AG04450 (cell line): ENCODE results near the gene FADD. TPM values are rescaled to one million over a fixed set of nuclear protein-coding genes. Genes with fewer than 3 reads are reported as not detected.

Experiments
- CTCF ChIA-PET: fragments of 300-600, 350-600 bp; formaldehyde crosslinking; extraction: SDS; loops from one replicate; lab custom pipeline; 2022; ENCODE audit warnings: antibody characterized with exemption, inconsistent platforms; lab: Charles Lee
- POLR2A ChIA-PET: fragments of 350-600 bp; formaldehyde crosslinking; extraction: SDS; loops from one replicate; lab custom pipeline; 2021; ENCODE audit warnings: antibody characterized with exemption, inconsistent platforms; lab: Yijun Ruan, JAX
- DNase-seq: peaks from one replicate; pipeline ENCODE4 v3.0.0-alpha.2; 2011; ENCODE audit warnings: low read depth, low spot score
- H3K27ac ChIP-seq: one replicate; pipeline ENCODE4 v1.5.1; 2012; ENCODE audit warnings: low read depth, low read length, control low read depth
- H3K27me3 ChIP-seq: one replicate; pipeline ENCODE4 v1.6.0; 2012; ENCODE audit warnings: low read length; ENCODE audit not compliant: control insufficient read depth, insufficient read depth
- H3K4me3 ChIP-seq: 2 replicates; pipeline ENCODE4 v1.5.1; 2011; ENCODE audit warnings: mild to moderate bottlenecking, low read depth, low read length, control low read depth
- H3K9me3 ChIP-seq: 2 replicates; pipeline ENCODE4 v1.5.1; 2012; ENCODE audit warnings: low read length; ENCODE audit not compliant: control insufficient read depth, insufficient read depth
- CTCF ChIP-seq: IDR thresholded peaks from 2 replicates; pipeline ENCODE4 v1.5.1; 2011; ENCODE audit warnings: low read depth, low read length, control low read depth, inconsistent platforms
- polyA plus RNA-seq: library from polyadenylated mRNA; depleted of rRNA; stranded (reverse); fragments of >200 nt; gene quantifications from 2 replicates; pipeline ENCODE4 v1.2.3, GENCODE V29; 2011

The FADD gene
- polyA plus RNA-seq, 1 experiment: 29.3 TPM

- ChIA-PET POLR2A (interaction anchor here (0.6 kb wide), 1 partner anchor 17 kb away, joined by 4 read pairs; no protein-coding TSS in a partner anchor), CTCF (no interaction called here)
- H3K27me3 ChIP-seq: peaks cover 4% of the 10 kb centered on the region
- DNase-seq: no peak
- H3K27ac ChIP-seq: no peak overlapping the region
- TF ChIP-seq CTCF: no peak
- no peak overlapping the region for H3K4me3 ChIP-seq
- H3K9me3 ChIP-seq: no peaks in the 10 kb centered on the region; the same call in 1 of the 2 replicates
Observed at GRCh38 chr11:70167120-70167519, 36.0 kb upstream of the FADD start.

DNA sequence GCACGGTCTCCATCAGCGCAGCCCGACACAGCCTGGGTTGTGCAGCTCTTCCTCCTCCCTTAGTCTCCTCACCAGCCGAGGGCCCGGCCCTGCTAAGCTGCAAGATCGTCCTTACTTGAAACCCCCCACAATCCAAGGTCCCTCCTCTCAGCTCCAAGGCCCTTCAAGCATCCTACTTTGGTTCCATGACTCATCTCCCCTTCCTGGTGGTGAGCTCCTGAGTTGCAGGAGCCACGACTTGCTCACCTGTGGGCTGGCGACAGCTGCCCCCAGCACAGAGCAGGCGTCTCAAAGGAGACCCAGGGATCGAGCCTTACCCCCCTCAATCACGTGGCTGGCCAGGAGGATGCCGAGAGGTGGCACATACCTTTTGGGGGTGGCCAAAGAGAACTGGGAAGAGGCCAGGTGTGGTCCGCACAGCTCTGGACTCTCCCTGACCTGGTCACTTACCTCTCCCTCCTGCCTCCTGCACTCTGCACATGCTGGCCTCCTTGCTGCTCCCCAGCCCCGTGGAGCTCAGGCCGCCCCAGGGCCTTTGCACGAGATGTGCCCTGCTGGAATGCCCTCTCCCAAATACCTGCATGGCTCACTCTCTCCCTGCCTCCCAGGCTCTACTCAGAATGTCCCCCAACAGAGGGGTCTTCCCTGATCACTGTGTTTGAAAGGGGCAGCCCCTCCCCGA, 35.2 kb upstream of the FADD start:
- no peak overlapping the region for H3K4me3 ChIP-seq
- TF ChIP-seq CTCF: no peak
- peaks cover 4% of the 10 kb centered on the region for H3K27me3 ChIP-seq
- no peak overlapping the region for H3K27ac ChIP-seq
- ChIA-PET POLR2A (interaction anchor here (0.6 kb wide), 1 partner anchor 18 kb away, joined by 4 read pairs; no protein-coding TSS in a partner anchor), CTCF (no interaction called here)
- no peak for DNase-seq
- no peaks in the 10 kb centered on the region; the same call in 1 of the 2 replicates for H3K9me3 ChIP-seq

DNA sequence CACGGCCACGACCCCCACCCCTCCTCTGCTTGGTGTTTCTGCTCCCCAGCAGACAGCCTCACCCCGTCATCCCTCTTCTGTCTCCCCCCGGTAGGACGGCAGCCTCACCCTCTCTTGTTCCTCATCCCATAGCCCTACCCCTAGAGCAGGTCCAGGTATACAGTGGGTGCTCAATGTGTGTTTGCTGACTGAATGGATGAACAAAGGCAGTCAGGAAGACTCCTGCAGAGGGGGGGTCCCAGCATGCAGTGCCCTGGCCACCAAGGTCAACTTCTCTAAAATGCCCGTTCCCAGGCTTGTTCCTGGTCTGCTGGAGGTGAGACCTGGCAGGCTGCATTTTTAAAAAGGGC, 34.7 kb upstream of the FADD start:
- H3K27me3 ChIP-seq: peaks cover 4% of the 10 kb centered on the region

GRCh38 chr11:70169127-70169526, 34.0 kb upstream of the FADD start:
- POLR2A ChIA-PET: no interaction called here
- TF ChIP-seq CTCF: no peak
- no peak for DNase-seq
- CTCF ChIA-PET: no interaction called here
- Histone ChIP-seq H3K27me3 (peaks cover 4% of the 10 kb centered on the region), H3K9me3 (no peaks in the 10 kb centered on the region; the same call in 1 of the 2 replicates), H3K4me3 (no peak overlapping the region), H3K27ac (no peak overlapping the region)

More for the DNA sequence above, 34.7 kb upstream of the FADD start:
- CTCF ChIA-PET: no interaction called here
- H3K9me3 ChIP-seq: no peaks in the 10 kb centered on the region; the same call in 1 of the 2 replicates
- H3K4me3 ChIP-seq: no peak overlapping the region
- TF ChIP-seq CTCF: no peak
- no peak for DNase-seq
- no peak overlapping the region for H3K27ac ChIP-seq
- POLR2A ChIA-PET: no interaction called here

DNA sequence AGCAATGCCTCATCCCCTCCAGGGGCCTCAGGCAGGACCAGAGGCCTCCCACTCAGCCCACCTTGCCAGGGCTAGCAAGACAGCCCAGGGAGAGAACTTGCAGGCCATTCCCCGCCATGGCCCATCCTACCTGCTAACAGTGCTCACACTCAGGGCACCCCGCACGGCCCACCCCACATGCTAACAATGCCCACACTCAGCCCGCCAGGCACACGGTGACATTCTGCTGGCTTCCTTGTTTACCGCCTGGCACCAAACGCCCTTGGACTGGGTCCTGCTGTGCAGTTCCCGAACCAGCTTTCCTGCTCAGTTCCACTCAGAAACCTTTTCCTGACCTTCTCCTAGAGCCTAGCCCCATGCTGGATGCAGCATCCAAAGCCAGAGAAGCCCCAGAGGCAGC, 33.5 kb upstream of the FADD start:
- TF ChIP-seq CTCF: no peak
- Histone ChIP-seq H3K4me3 (no peak overlapping the region), H3K9me3 (no peaks in the 10 kb centered on the region; the same call in 1 of the 2 replicates), H3K27ac (no peak overlapping the region), H3K27me3 (peaks cover 4% of the 10 kb centered on the region)
- ChIA-PET CTCF (no interaction called here), POLR2A (no interaction called here)
- no peak for DNase-seq
